ENCODE measurements around the gene GPR176.
A peak's percentile ranks its signal among the peaks of the same experiment; 100 is the strongest.
"Not testable (repeated sequence)": the region's sequence is repeated elsewhere in the genome, so short reads cannot be mapped to it uniquely, and the experiment has no call there.

The GPR176 gene

GRCh38 chr15:39854161-39854560 is 65.9 kb downstream of the GPR176 start:
- DNase-seq, result no peak

- DNase-seq, result no peak
Observed at GRCh38 chr15:39852250-39852649, 67.8 kb downstream of the GPR176 start.

- DNase-seq, result peak; percentile 72
Observed at GRCh38 chr15:39851500-39852092, 68.5 kb downstream of the GPR176 start.

- no peak for DNase-seq
Observed at GRCh38 chr15:39850436-39850835, 69.6 kb downstream of the GPR176 start.

DNA sequence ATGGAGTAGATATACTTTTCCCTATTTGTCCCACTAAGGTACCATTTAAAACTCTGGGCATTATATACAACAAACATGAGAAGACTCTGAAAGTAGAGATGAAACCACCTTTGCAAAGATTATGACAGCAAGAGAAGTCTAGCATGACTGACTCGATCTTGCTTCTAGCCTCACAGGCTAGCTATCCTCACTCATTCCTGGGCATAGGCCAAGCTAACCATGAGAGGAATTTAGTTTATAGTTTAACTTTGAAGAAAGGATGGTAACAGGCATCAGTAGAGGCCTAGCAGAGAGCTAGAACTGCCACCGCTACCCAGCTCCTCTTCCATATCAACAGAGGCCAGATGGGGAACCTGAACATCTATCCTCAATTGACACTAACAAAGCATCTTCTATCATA is 74.0 kb downstream of the GPR176 start:
- DNase-seq, result no peak

GRCh38 chr15:39845582-39845981 is 74.5 kb downstream of the GPR176 start:
- no peak for DNase-seq

- no peak for DNase-seq
Observed at GRCh38 chr15:39843565-39843964, 76.5 kb downstream of the GPR176 start.

DNA sequence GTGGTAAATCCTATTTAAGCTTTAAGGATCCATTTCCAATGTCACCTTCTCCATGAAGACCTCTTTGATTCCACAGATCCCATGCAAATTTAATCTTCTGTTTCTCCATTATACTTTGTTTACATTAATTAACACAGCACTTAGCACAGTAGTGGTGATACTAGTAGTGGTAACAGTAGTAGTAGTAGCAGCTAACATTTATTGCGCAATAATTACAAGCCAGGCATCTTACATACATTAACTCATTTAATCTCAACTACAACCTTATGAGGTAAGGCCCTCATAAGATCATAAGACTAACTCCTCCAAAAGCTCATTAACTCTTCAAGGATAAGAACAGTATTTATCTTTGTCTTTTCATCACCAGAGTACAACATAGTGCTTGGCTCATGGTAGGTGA is 82.6 kb downstream of the GPR176 start:
- DNase-seq, result no peak

- peak; percentile 24 for DNase-seq
Observed at GRCh38 chr15:39835550-39835949, 84.5 kb downstream of the GPR176 start.

GRCh38 chr15:39834256-39834655 is 85.8 kb downstream of the GPR176 start:
- DNase-seq, result no peak

GRCh38 chr15:39833515-39833981 is 86.5 kb downstream of the GPR176 start:
- peak; percentile 63 for DNase-seq

DNA sequence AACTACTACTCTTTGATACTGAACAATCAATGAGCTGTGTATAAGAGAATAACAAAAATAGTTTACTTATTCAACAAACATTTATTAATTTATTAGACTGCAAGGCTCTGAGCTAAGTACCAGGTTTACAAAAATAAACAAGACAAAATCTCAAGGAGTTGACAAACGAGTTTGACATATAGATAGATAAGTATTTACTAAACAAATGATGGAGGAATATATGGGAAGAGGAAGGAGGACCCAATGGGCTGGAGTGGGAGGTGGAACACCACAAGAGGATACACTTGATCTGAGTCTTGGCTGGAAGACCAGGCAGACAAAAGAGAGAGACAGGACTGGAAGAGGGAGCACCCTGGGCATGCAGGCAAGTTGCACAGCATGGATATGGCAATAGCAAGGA is 89.9 kb downstream of the GPR176 start:
- DNase-seq, result no peak

GRCh38 chr15:39828374-39828931 is 91.6 kb downstream of the GPR176 start:
- peak; percentile 71 for DNase-seq

DNA sequence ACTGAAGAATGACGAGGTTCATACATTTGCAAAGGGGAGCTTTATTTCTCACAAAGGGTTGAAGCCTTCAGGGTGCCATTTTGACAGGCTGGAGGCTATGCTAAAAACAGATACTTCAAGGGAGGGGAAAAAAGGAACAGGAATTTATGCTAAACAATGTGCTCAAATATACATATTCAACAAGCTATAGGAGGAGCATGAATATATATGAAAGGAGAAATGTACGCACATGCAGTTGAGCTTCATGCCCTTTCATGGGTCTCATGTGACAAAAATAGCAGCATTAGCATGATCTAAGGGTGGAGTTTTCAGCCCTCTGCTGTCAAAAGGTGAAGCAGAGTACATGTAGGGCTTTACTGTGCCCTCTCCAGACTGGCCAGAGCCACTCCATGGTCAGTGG is 93.1 kb downstream of the GPR176 start:
- DNase-seq, result no peak

- DNase-seq, result no peak
Observed at GRCh38 chr15:39823634-39824033, 96.4 kb downstream of the GPR176 start.

DNA sequence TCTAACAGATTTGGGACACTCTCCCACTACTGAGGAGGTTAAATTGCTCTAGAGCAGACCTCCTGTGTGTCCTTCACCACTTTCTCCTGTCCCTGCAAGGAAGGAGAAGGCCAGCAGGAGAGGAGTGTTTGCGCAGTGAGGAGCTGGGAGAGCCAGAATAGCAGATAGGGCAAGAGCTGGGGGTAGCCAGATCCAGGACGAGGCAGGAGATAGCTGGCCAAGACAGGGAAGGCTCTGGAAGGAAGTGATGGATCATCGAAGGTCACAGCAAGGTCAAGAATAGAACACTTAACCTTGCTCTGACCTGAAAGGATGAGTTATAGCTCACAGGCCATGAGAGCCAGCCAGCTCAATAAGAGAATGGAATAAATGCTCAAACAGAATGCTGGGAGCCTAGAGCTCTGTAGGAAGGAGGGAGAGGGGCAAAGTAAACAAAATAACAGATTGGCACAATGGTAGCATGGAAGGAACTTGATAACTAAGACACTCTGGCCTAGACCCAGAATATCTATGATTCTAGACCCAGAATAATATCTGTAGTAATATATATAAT is 99.9 kb downstream of the GPR176 start:
- no peak for DNase-seq

DNA sequence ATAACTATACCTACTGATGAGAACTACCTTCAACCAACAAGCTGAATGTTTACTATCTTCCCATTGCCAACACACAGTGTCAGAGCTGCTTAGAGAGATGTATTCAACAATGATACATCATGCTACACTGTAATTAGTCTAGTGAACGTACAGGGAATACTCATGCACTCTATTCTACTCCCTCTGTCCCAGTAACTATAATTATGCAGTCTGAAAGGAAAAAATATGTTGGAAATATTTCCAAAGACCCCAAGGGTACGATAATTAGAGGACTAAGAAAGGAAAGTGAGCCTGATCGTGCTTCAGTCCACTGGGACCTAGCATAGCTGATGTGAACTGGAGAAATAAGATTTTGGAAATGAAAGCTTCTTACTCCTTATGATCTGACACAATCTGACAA is 100.5 kb downstream of the GPR176 start:
- DNase-seq, result no peak

DNA sequence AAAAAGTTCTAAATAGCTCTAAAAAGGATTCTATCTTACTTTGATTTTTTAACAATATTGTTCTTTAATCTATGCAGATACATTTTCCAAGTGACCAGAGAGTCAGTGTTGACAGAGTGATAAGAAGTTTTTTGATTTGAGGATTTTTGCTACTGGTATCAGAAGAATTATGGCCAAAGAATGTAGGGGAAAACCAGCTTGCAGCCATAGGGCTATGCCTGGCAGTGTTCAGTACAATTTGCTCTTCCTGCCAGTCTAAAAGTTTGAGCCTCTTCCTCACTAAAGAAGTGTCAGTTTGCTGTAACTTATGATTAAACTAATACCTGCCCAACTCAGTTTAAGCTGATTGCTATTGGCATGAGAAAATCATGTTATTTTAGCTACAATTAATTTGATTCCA is 102.2 kb downstream of the GPR176 start:
- no peak for DNase-seq

DNA sequence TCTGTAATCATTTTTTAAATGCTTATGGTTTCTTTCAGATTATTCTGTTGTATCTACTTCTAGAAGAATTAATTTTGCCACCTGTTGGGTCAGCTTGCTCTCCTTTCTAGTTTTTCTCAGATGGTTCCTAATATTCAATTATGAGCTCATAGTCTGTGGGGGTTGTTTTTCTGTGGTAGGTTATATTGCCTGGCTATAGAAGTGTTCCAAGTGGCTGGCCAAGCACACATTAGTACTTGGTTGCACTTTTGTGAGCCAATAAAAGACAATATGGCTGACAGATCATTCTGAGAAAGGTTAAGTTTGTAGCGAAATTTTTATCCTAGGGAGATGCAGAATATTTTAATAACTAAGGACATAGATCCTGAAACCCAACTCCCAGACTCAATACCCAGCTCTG is 105.6 kb downstream of the GPR176 start:
- no peak for DNase-seq

GRCh38 chr15:39812651-39813050 is 107.4 kb downstream of the GPR176 start:
- not testable (repeated sequence) for DNase-seq

DNA sequence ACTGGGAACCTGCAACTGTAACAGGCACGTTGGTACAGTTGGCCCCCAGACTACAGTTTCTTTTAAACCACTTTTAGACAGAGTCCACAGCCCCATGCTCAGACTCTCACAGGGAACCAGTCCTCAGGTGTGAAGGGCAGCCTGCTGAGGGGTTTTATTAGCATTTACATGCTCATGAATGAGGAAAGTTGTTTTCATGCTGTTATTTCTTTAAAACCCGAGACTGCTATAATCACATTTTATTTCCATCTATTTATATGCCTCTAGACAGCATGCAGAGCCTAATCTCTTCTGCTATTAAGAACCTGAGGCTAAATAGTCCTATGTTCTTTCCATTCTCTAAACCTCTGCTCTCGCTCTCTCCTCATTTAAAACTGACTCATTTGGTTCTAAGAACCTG is 111.2 kb downstream of the GPR176 start:
- no peak for DNase-seq

GRCh38 chr15:39807791-39808190 is 112.3 kb downstream of the GPR176 start:
- no peak for DNase-seq

DNA sequence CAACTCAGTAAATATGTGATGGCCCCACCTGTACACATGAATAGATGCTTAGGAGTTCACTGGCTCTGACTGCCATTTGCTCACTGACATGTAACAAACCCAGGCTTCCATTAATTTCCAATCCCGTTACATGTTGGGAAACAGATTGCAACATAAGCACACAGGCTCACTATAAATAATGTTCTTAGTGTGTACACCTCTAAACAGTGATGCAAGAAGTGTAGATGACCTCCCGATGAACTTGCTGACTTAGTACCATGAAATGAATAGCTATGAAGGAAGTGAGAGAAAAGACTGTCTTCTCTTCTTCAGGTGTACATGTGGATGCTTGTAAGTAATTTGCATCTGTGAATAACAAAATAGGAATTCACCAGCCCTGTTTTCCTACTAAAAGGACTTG is 116.0 kb downstream of the GPR176 start:
- no peak for DNase-seq

GRCh38 chr15:39803016-39803415 is 117.0 kb downstream of the GPR176 start:
- no peak for DNase-seq
